Prostate gland (tissue), 2 donors: ENCODE measurements around the gene DYSF. TPM values are rescaled to one million over a fixed set of nuclear protein-coding genes. Genes with fewer than 3 reads are reported as not detected.

Source experiments
- DNase-seq: peaks from one replicate; pipeline ENCODE4 v3.0.0-alpha.2; 2019; ENCODE audit warnings: low spot score
- H3K27ac ChIP-seq, 2 donors: fragments of 200-600 bp; sonication (generic); 2 replicates each; pipeline ENCODE4 v1.5.1; 2017 to 2019
- H3K27me3 ChIP-seq: fragments of 200-600 bp; sonication (generic); replicated peaks from 2 replicates; pipeline ENCODE4 v1.5.1; 2019; ENCODE audit not compliant: insufficient read depth
- H3K36me3 ChIP-seq, 2 donors: fragments of 200-600 bp; sonication (generic); 1 replicate in 1 of 2; 2 replicates in 1 of 2; pipeline versions ENCODE4 v1.5.1 to v1.8.1; 2017 to 2019
- H3K4me1 ChIP-seq: fragments of 200-600 bp; sonication (generic); replicated peaks from 2 replicates; pipeline ENCODE4 v1.5.1; 2019
- H3K4me3 ChIP-seq, 2 donors: fragments of 200-600 bp; sonication (generic); 2 replicates each; pipeline ENCODE4 v1.5.1; 2017 to 2019
- H3K9me3 ChIP-seq: fragments of 200-600 bp; sonication (generic); 2 replicates; pipeline ENCODE4 v1.5.1; 2017
- POLR2A ChIP-seq: fragments of 450-650 bp; IDR thresholded peaks from one replicate; pipeline ENCODE4 v1.6.1; 2016; ENCODE audit warnings: antibody characterized with exemption, mild to moderate bottlenecking
- POLR2AphosphoS5 ChIP-seq: sonication (generic); formaldehyde crosslinking; IDR thresholded peaks from one replicate; pipeline ENCODE4 v1.6.1; 2017; ENCODE audit warnings: antibody characterized with exemption
- WGBS: methylation state at CpG from one replicate; pipeline ENCODE4 v1.1.5; 2018; 5-methylcytosine and 5-hydroxymethylcytosine counted together
- intact Hi-C: fragments of 100-400 bp; cut with DNase I; formaldehyde crosslinking; loops from one replicate; pipeline ENCODE4 v1.14.2; 2022
- total RNA-seq, 2 donors: library from RNA; depleted of rRNA; stranded (reverse); fragments of >200 nt; gene quantifications; one replicate each; pipeline ENCODE4 v1.1.0, GENCODE V29; 2016
- TF ChIP-seq, protein P1 (sequence below), 4 experiments: fragments of 200-600 bp in 2 of 4; fragments of 450-650 bp in 2 of 4; sonication (generic) in 2 of 4; IDR thresholded peaks; 1 replicate in 3 of 4; 2 replicates in 1 of 4; pipeline ENCODE4 v1.5.1; 2016 to 2019; ENCODE audit warnings: antibody characterized with exemption in 4 of 4, mild to moderate bottlenecking in 2 of 4, moderate library complexity in 2 of 4

Gene DYSF
- total RNA-seq, 2 donors from 2014 or later: 5.9 to 9.4 TPM

DNA sequence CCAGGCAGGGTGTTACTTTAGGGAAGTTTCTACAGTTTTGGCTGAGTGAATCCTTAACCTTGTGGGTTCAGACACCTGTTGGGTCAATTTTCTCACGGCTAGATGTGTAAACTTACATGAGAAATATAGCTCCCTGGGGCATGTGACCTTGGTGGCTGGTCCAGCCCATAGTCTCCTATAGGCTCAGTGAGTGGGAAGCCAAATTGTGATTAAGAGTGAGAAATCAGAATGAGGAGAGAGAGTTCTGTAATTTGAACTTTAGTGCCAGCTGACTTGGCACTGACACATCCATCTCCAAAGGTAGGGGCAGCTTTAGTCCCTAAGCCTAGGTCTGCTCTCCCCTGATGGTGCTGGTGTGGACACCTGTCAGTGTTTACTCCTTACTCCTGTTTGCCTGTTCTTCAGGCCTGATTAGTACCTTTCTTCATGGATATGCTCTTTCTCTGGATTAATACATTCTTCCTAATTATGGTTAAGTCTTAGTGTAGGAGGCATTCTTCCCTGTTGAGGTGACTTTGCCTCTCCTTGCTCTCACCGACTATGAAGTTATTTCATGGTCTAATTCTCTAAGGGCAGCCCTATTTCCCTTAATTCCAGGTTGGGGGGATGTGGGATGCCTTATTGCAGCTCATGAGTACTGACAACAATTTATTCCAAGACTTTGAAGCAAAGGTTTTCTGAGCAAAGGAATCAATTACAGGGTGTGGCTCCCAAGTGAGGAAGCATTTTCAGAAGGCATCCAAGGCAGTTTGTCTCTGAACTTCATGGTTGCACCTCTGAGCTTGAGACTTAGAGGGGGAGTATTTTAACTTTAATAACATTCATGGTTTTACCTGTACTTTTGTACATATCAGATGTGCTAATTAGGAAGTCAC is 177.3 kb downstream of the DYSF start:
- 90% methylated on average over 2 of the region's 2 CpGs for whole genome bisulfite sequencing
- intact Hi-C loops: no loop called here
- H3K36me3 ChIP-seq: no peaks in the 10 kb centered on the region
- no peaks in the 10 kb centered on the region for H3K9me3 ChIP-seq
- H3K4me1 ChIP-seq: no peaks in the 10 kb centered on the region
- no peak overlapping the region for H3K4me3 ChIP-seq
- H3K27me3 ChIP-seq: no peaks in the 10 kb centered on the region
- H3K27ac ChIP-seq: no peak overlapping the region
- no peak for TF ChIP-seq POLR2A
- TF ChIP-seq, protein P1, sequence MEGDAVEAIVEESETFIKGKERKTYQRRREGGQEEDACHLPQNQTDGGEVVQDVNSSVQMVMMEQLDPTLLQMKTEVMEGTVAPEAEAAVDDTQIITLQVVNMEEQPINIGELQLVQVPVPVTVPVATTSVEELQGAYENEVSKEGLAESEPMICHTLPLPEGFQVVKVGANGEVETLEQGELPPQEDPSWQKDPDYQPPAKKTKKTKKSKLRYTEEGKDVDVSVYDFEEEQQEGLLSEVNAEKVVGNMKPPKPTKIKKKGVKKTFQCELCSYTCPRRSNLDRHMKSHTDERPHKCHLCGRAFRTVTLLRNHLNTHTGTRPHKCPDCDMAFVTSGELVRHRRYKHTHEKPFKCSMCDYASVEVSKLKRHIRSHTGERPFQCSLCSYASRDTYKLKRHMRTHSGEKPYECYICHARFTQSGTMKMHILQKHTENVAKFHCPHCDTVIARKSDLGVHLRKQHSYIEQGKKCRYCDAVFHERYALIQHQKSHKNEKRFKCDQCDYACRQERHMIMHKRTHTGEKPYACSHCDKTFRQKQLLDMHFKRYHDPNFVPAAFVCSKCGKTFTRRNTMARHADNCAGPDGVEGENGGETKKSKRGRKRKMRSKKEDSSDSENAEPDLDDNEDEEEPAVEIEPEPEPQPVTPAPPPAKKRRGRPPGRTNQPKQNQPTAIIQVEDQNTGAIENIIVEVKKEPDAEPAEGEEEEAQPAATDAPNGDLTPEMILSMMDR (IDR thresholded peaks at IDR 0.05): no peak
- TF ChIP-seq POLR2AphosphoS5: no peak
- DNase-seq: no peak

DNA sequence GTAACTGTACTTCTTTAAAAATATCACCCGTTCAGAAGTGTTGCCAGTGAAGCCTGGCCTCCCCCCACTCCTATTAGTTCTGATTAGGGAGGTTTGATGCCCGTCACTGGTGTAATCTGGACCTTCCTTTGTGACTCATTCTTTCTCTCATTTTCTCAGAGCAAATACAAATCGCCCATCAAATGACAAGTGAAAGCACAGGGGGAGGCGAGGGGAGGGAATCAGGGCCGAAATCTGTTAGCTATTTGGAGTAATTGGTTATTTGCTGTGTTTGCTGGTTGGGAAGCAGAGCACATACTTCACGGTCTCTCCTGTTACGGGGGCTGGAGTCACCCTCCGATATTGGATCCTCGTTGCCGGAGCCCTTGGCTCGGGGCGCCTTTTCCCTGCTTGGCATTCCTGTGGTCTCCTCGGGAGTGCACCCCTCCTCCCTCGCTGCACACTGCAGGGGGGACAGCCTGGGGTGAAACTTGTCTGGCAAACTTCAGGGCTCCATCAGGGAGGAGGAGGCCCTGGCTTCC is 178.1 kb downstream of the DYSF start:
- H3K36me3 ChIP-seq: no peaks in the 10 kb centered on the region
- no peaks in the 10 kb centered on the region for H3K9me3 ChIP-seq
- WGBS: 32% methylated on average over 14 of the region's 14 CpGs
- no peak overlapping the region for H3K4me3 ChIP-seq
- TF ChIP-seq, protein P1 (IDR thresholded peaks at IDR 0.05): no peak
- no peak for TF ChIP-seq POLR2AphosphoS5
- H3K27me3 ChIP-seq: no peaks in the 10 kb centered on the region
- intact Hi-C loops: no loop called here
- no peak for DNase-seq
- H3K27ac ChIP-seq: no peak overlapping the region
- H3K4me1 ChIP-seq: no peaks in the 10 kb centered on the region

DNA sequence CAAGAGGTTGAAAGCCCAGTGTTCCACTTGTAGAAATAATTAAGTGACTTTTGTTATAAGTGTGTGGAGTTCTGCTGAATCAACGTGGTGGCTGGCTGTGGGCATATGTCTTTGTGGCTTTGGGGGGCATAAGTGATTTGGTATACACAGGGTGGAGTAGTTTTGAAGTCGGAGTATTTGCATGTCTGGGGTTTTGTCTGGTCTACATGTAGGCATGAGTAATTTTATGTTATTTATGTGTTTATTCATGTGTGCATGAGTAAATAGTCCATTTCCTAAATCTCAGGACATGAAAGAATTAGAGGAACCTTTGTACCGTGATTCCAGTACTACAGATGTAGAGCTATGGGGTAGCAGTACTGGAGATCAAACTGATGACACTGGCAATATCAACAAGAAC is 179.7 kb downstream of the DYSF start:
- TF ChIP-seq POLR2AphosphoS5 (no peak), POLR2A (no peak)
- TF ChIP-seq, protein P1 (IDR thresholded peaks at IDR 0.05): no peak
- H3K27ac ChIP-seq: no peak overlapping the region
- no peak for DNase-seq
- H3K9me3 ChIP-seq: no peaks in the 10 kb centered on the region
- no peak overlapping the region for H3K4me3 ChIP-seq
- no peaks in the 10 kb centered on the region for H3K36me3 ChIP-seq
- intact Hi-C loops: no loop called here
- no peaks in the 10 kb centered on the region for H3K4me1 ChIP-seq
- no peaks in the 10 kb centered on the region for H3K27me3 ChIP-seq
- 84% methylated on average over 3 of the region's 3 CpGs for WGBS

DNA sequence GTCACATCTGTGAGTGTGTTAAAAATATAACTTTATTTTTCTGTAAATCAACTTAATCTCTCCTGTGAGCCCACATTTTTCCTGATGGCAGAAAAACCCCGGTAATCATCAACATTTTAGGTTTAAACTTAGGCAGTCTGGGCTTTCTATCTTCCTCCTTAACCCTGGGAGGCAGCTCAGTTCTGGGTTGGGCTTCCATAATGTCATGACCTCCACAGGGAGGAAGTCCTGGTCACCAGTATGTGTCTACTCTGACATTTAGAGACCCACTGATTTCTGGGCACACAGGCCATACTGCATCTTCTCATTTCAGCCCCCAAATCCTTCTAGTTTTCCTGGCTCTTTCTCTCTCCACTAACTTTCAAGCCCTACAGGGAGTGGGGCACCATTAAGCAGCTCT is 181.2 kb downstream of the DYSF start:
- Histone ChIP-seq H3K9me3 (no peaks in the 10 kb centered on the region), H3K27me3 (no peaks in the 10 kb centered on the region), H3K36me3 (no peaks in the 10 kb centered on the region), H3K4me3 (no peak overlapping the region), H3K27ac (no peak overlapping the region), H3K4me1 (no peaks in the 10 kb centered on the region)
- TF ChIP-seq, protein P1 (IDR thresholded peaks at IDR 0.05): no peak
- TF ChIP-seq POLR2A: no peak
- TF ChIP-seq POLR2AphosphoS5: no peak
- intact Hi-C loops: no loop called here
- 100% methylated on average over 1 of the region's 1 CpG for WGBS
- no peak for DNase-seq

DNA sequence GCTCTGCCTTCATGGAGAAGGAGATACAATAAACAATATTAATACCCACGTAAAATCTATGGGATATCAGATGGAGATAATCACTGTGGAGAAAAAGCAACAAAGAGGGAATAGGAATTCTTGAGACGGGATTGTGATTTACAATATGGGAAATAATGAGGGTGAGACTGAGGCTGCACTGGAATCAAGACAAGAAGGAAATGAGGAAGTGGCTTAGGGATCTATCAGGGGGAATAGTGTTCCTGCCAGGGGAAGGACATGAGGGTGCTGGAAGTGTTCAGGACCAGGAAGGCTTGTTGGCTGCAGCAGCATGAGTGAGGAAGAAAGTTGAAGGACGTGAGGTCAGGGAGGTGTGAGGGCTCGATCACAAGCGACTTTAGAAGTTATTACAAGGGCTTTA is 182.4 kb downstream of the DYSF start:
- no peak overlapping the region for H3K27ac ChIP-seq
- H3K36me3 ChIP-seq: no peaks in the 10 kb centered on the region
- TF ChIP-seq, protein P1 (IDR thresholded peaks at IDR 0.05): no peak
- TF ChIP-seq POLR2AphosphoS5 (no peak), POLR2A (no peak)
- H3K9me3 ChIP-seq: no peaks in the 10 kb centered on the region
- WGBS: 74% methylated on average over 5 of the region's 5 CpGs
- no peak overlapping the region for H3K4me3 ChIP-seq
- intact Hi-C loops: no loop called here
- no peaks in the 10 kb centered on the region for H3K27me3 ChIP-seq
- DNase-seq: no peak
- H3K4me1 ChIP-seq: no peaks in the 10 kb centered on the region
